GM19239 (cell line): ENCODE results near the gene KIF14.
A peak's percentile ranks its signal among the peaks of the same experiment; 100 is the strongest.
"Not testable (repeated sequence)": the region's sequence is repeated elsewhere in the genome, so short reads cannot be mapped to it uniquely, and the experiment has no call there.

Experiments used
- DNase-seq: peaks from one replicate; pipeline ENCODE4 v3.0.0; 2011; ENCODE audit warnings: low spot score; ENCODE audit not compliant: insufficient read length
- FAIRE-seq: peaks from 2 replicates; lab custom pipeline; 2011; peaks lifted over from hg19 to GRCh38; lab: Jason Lieb, UNC

The KIF14 gene

GRCh38 chr1:200550367-200550766, 70.2 kb downstream of the KIF14 start:
- FAIRE-seq (no peak), DNase-seq (no peak)

- no peak for DNase-seq
- no peak for FAIRE-seq
Measured at GRCh38 chr1:200547386-200547785, 73.2 kb downstream of the KIF14 start.

GRCh38 chr1:200546577-200546976, 74.0 kb downstream of the KIF14 start:
- no peak for FAIRE-seq
- DNase-seq = no peak

GRCh38 chr1:200542162-200542561, 78.4 kb downstream of the KIF14 start:
- FAIRE-seq = no peak

GRCh38 chr1:200540281-200540680, 80.3 kb downstream of the KIF14 start:
- DNase-seq (no peak), FAIRE-seq (no peak)

More at GRCh38 chr1:200542162-200542561, 78.4 kb downstream of the KIF14 start:
- DNase-seq = no peak

GRCh38 chr1:200538179-200538578, 82.4 kb downstream of the KIF14 start:
- FAIRE-seq (no peak), DNase-seq (no peak)

GRCh38 chr1:200535605-200536004, 84.9 kb downstream of the KIF14 start:
- DNase-seq (peak; percentile 28), FAIRE-seq (peak; percentile 26)

- DNase-seq = no peak
- no peak for FAIRE-seq
Measured at GRCh38 chr1:200530623-200531261, 89.8 kb downstream of the KIF14 start.

- DNase-seq (no peak), FAIRE-seq (no peak)
Measured at GRCh38 chr1:200528858-200529606, 91.5 kb downstream of the KIF14 start.

GRCh38 chr1:200527670-200528069, 92.9 kb downstream of the KIF14 start:
- FAIRE-seq = no peak

GRCh38 chr1:200526709-200527612, 93.6 kb downstream of the KIF14 start:
- DNase-seq = no peak

More at GRCh38 chr1:200527670-200528069, 92.9 kb downstream of the KIF14 start:
- no peak for DNase-seq

GRCh38 chr1:200525090-200525987, 95.2 kb downstream of the KIF14 start:
- FAIRE-seq (no peak), DNase-seq (no peak)

More at GRCh38 chr1:200526709-200527612, 93.6 kb downstream of the KIF14 start:
- no peak for FAIRE-seq

- not testable (repeated sequence) for FAIRE-seq, DNase-seq
Measured at GRCh38 chr1:200524551-200524950, 96.0 kb downstream of the KIF14 start.

GRCh38 chr1:200524092-200524491, 96.5 kb downstream of the KIF14 start:
- DNase-seq (no peak), FAIRE-seq (no peak)

- no peak for DNase-seq
- no peak for FAIRE-seq
Measured at GRCh38 chr1:200520735-200521134, 99.8 kb downstream of the KIF14 start.

GRCh38 chr1:200518524-200518923, 102.0 kb downstream of the KIF14 start:
- no peak for FAIRE-seq
- no peak for DNase-seq

GRCh38 chr1:200512191-200512590, 108.4 kb downstream of the KIF14 start:
- no peak for DNase-seq
- FAIRE-seq = no peak

GRCh38 chr1:200510228-200510623, 110.3 kb downstream of the KIF14 start:
- DNase-seq (peak; percentile 74), FAIRE-seq (peak; percentile 92)

GRCh38 chr1:200506471-200506870, 114.1 kb downstream of the KIF14 start:
- DNase-seq (no peak), FAIRE-seq (no peak)

GRCh38 chr1:200505257-200505656, 115.3 kb downstream of the KIF14 start:
- FAIRE-seq = no peak
- no peak for DNase-seq
